HepG2 (cell line): ENCODE results near the gene SLC44A5. TPM values are rescaled to one million over a fixed set of nuclear protein-coding genes. Genes with fewer than 3 reads are reported as not detected.
A peak's percentile ranks its signal among the peaks of the same experiment; 100 is the strongest.

Experiments
- ATAC-seq: fragments of 200-7000 bp; cut with Tn5 transposase; 3 replicates; pipeline ENCODE4 v1.9.1; 2020; ENCODE audit warnings: mild to moderate bottlenecking, moderate library complexity
- BruUV-seq: library from RNA; stranded (reverse); fragments of 400-500 nt; replicated peaks from 2 replicates; lab custom pipeline; 2021; lab: Mats Ljungman, UMichigan
- CTCF ChIA-PET: fragments of 300-600 bp; formaldehyde crosslinking; extraction: SDS; loops from one replicate; lab custom pipeline; 2021; ENCODE audit warnings: low total read pairs, inconsistent platforms, low intra/inter-chr PET ratio; lab: Yijun Ruan, JAX
- POLR2A ChIA-PET: fragments of 350-600 bp; sonication (Branson Sonifier 250); formaldehyde crosslinking; loops from one replicate; lab custom pipeline; 2020; ENCODE audit warnings: antibody characterized with exemption, inconsistent platforms; lab: Yijun Ruan, JAX
- DNase-seq: peaks from one replicate; pipeline ENCODE4 v3.0.0-alpha.2; 2015; ENCODE audit warnings: low spot score
- FAIRE-seq: peaks from 3 replicates; lab custom pipeline; 2011; peaks lifted over from hg19 to GRCh38; lab: Jason Lieb, UNC
- H2AFZ ChIP-seq: one replicate; pipeline ENCODE4 v1.6.1; 2011; ENCODE audit warnings: low read length, inconsistent platforms
- H3K27ac ChIP-seq: fragments of 300-600 bp; 3 replicates; pipeline ENCODE4 v1.8.0; 2011; ENCODE audit warnings: mixed run types, mild to moderate bottlenecking, mixed read lengths, low read length, inconsistent platforms; ENCODE audit not compliant: insufficient read depth; ENCODE audit errors: extremely low read length
- H3K27me3 ChIP-seq, 2 experiments: fragments of 200-600 bp in 1 of 2; 2 replicates in 1 of 2; 3 replicates in 1 of 2; pipeline versions ENCODE4 v1.6.0 to v1.8.0; 2011; ENCODE audit warnings: low read length in 2 of 2, mild to moderate bottlenecking in 2 of 2, moderate library complexity in 2 of 2, inconsistent platforms in 1 of 2; ENCODE audit not compliant: insufficient read depth in 2 of 2, control insufficient read depth in 1 of 2
- H3K36me3 ChIP-seq, 2 experiments: fragments of 200-600 bp in 1 of 2; replicated peaks in 1 of 2; 2 replicates in 1 of 2; 3 replicates in 1 of 2; pipeline versions ENCODE4 v1.5.1 to v1.8.0; 2011; ENCODE audit warnings: low read length in 2 of 2, inconsistent platforms in 1 of 2; ENCODE audit not compliant: insufficient read depth in 2 of 2, control insufficient read depth in 1 of 2
- H3K4me1 ChIP-seq: 2 replicates; pipeline ENCODE4 v1.5.1; 2012; ENCODE audit warnings: low read length, inconsistent platforms; ENCODE audit not compliant: insufficient read depth
- H3K4me2 ChIP-seq: 2 replicates; pipeline ENCODE4 v1.6.0; 2011; ENCODE audit warnings: low read depth, low read length, inconsistent platforms
- H3K4me3 ChIP-seq, 3 experiments: fragments of 200-600 bp in 1 of 3; sonication (generic), shearing (Covaris generic) in 1 of 3; replicated peaks in 1 of 3; 2 replicates each; pipeline ENCODE4 v1.5.1; 2011 to 2016; ENCODE audit warnings: low read length in 3 of 3, inconsistent platforms in 2 of 3, low read depth in 2 of 3, mild to moderate bottlenecking in 2 of 3, control low read depth in 1 of 3, mixed read lengths in 1 of 3; ENCODE audit not compliant: insufficient read depth in 1 of 3
- H3K79me2 ChIP-seq: one replicate; pipeline ENCODE4 v1.6.1; 2011; ENCODE audit warnings: low read length, inconsistent platforms; ENCODE audit not compliant: insufficient read depth
- H3K9ac ChIP-seq: 2 replicates; pipeline ENCODE4 v1.6.0; 2011; ENCODE audit warnings: mild to moderate bottlenecking, low read depth, low read length, inconsistent platforms; ENCODE audit not compliant: insufficient read depth
- H3K9me3 ChIP-seq: 2 replicates; pipeline ENCODE4 v1.5.1; 2012; ENCODE audit warnings: mild to moderate bottlenecking, low read length
- H4K20me1 ChIP-seq: 2 replicates; pipeline ENCODE4 v1.6.0; 2011; ENCODE audit warnings: inconsistent platforms, mild to moderate bottlenecking, low read length, moderate library complexity; ENCODE audit not compliant: insufficient read depth
- ARID2 ChIP-seq: sonication (generic); formaldehyde crosslinking; IDR thresholded peaks from 2 replicates; pipeline ENCODE4 v1.8.1; 2022; ENCODE audit warnings: mild to moderate bottlenecking, missing genetic modification reagents, borderline replicate concordance
- FOXK1 ChIP-seq: sonication (generic); formaldehyde crosslinking; IDR thresholded peaks from 2 replicates; pipeline ENCODE4 v1.4.0; 2020; ENCODE audit warnings: low read depth, missing genetic modification reagents, borderline replicate concordance
- FOXK2 ChIP-seq: fragments of 450-650 bp; IDR thresholded peaks from 2 replicates; pipeline ENCODE4 v1.6.1; 2016
- HNF4G ChIP-seq, 2 experiments: sonication (generic) in 1 of 2; formaldehyde crosslinking in 1 of 2; IDR thresholded peaks; 2 replicates each; pipeline versions ENCODE4 v1.4.0 to v1.6.1; 2011 to 2020; ENCODE audit warnings: borderline replicate concordance in 2 of 2, low read depth in 2 of 2, mild to moderate bottlenecking in 2 of 2, low read length in 1 of 2, missing genetic modification reagents in 1 of 2, moderate library complexity in 1 of 2
- KLF16 ChIP-seq, 2 experiments: sonication (generic) in 1 of 2; formaldehyde crosslinking in 1 of 2; IDR thresholded peaks; 2 replicates each; pipeline versions ENCODE4 v1.6.1 to v1.8.0; 2016 to 2023; ENCODE audit warnings: missing genetic modification reagents in 2 of 2, missing compliant biosample characterization in 1 of 2
- NR2F1 ChIP-seq, 2 experiments: fragments of 450-650 bp in 1 of 2; formaldehyde crosslinking in 1 of 2; IDR thresholded peaks; 2 replicates each; pipeline versions ENCODE4 v1.5.0 to v1.6.1; 2016 to 2020; ENCODE audit warnings: mild to moderate bottlenecking in 1 of 2, missing compliant biosample characterization in 1 of 2, missing genetic modification reagents in 1 of 2, moderate library complexity in 1 of 2
- NR2F6 ChIP-seq, 2 experiments: IDR thresholded peaks; 2 replicates each; pipeline ENCODE4 v1.6.1; 2016; ENCODE audit warnings: antibody characterized with exemption in 1 of 2, mild to moderate bottlenecking in 1 of 2
- SNAI1 ChIP-seq: sonication (generic); formaldehyde crosslinking; IDR thresholded peaks from 2 replicates; pipeline ENCODE4 v1.5.0; 2020; ENCODE audit warnings: mild to moderate bottlenecking, missing genetic modification reagents, borderline replicate concordance
- TOE1 ChIP-seq: sonication (generic); formaldehyde crosslinking; IDR thresholded peaks from 2 replicates; pipeline ENCODE4 v1.4.0; 2020; ENCODE audit warnings: mild to moderate bottlenecking, missing genetic modification reagents
- ZKSCAN1 ChIP-seq: fragments of 150-350 bp; IDR thresholded peaks from 2 replicates; pipeline ENCODE4 v1.6.1; 2014; ENCODE audit warnings: low read length
- ZNF33B ChIP-seq: sonication (generic); formaldehyde crosslinking; IDR thresholded peaks from 2 replicates; pipeline ENCODE4 v1.5.1; 2020; ENCODE audit warnings: mild to moderate bottlenecking, missing genetic modification reagents
- ZNF761 ChIP-seq: sonication (generic); formaldehyde crosslinking; conservative IDR thresholded peaks from 2 replicates; pipeline ENCODE4 v1.4.0; 2020; ENCODE audit warnings: mild to moderate bottlenecking, missing genetic modification reagents
- WGBS: methylation state at CpG from one replicate; pipeline ENCODE4 v1.1.6; 2017; ENCODE audit warnings: low lambda C conversion rate; 5-methylcytosine and 5-hydroxymethylcytosine counted together
- in situ Hi-C: cut with HindIII; loops from 2 replicates; pipeline ENCODE4 v1.10.0; 2017; ENCODE audit warnings: low pct_unique_long_range_greater_than_20kb; ENCODE audit not compliant: extremely low pct_ligation_motif_present
- intact Hi-C: fragments of 100-400 bp; cut with micrococcal nuclease; formaldehyde crosslinking; loops from one replicate; pipeline ENCODE4 v1.10.0; 2022; ENCODE audit not compliant: unreplicated experiment
- polyA plus RNA-seq, 8 experiments: library from polyadenylated mRNA; depleted of rRNA in 3 of 8; stranded (reverse) in 7 of 8; unstranded in 1 of 8; fragments of >200 nt; fragmentation: Illumina TruSeq in 4 of 8; extraction: Trizol in 4 of 8; gene quantifications; 2 replicates each; pipeline versions ENCODE4 v1.2.1 to v1.2.3, GENCODE V29; 2011 to 2016; ENCODE audit warnings: low read depth in 4 of 8, missing spikeins in 1 of 8, mixed read lengths in 1 of 8; ENCODE audit not compliant: insufficient read depth in 1 of 8
- total RNA-seq, 5 experiments: library from RNA; depleted of rRNA; stranded (reverse); fragments of >200 nt; fragmentation: Illumina TruSeq; extraction: Trizol; gene quantifications; 2 replicates each; pipeline ENCODE4 v1.2.3, GENCODE V29; 2016; ENCODE audit warnings: low read depth in 1 of 5
- TF ChIP-seq, protein P1 (sequence below): sonication (generic); formaldehyde crosslinking; IDR thresholded peaks from 2 replicates; pipeline ENCODE4 v1.4.0; 2020; ENCODE audit warnings: missing genetic modification reagents
- TF ChIP-seq, protein P2 (sequence below): sonication (generic); formaldehyde crosslinking; IDR thresholded peaks from 2 replicates; pipeline ENCODE4 v1.4.0; 2020; ENCODE audit warnings: missing genetic modification reagents
- TF ChIP-seq, protein P3 (sequence below): sonication (generic); formaldehyde crosslinking; IDR thresholded peaks from 2 replicates; pipeline ENCODE4 v1.4.0; 2020; ENCODE audit warnings: mild to moderate bottlenecking, missing genetic modification reagents

The SLC44A5 gene
- total and polyA plus RNA-seq, 2 of the 13 experiments (the other 11 are each of a cell fraction or from before 2014, with no cell fraction given): 8.0 to 16.0 TPM

DNA sequence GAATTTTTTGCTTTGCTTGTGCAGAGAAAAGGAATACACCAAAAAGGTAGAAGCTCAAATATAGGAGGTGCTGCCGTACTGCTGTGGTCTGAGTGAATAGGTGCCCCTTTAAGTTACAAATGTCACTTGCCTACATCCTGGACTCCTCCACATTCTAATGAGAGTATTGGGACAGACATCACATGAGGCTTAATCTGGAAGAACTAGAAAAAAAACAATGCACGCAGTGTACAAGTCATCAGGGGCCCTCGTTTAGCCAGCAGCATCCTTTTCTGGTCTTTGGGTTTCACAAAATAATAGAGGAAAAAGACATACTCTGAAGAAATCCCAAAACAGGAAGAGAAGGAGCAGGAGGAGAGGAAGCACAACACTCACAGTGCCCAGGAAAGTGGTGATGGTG, 89.3 kb downstream of the SLC44A5 start (continued):
- TF ChIP-seq HNF4G (IDR thresholded peaks at IDR 0.05; ENCODE audit: borderline replicate concordance, low read depth, low read length) (no peak), HNF4G (CRISPR knock-in tag; IDR thresholded peaks at IDR 0.05; ENCODE audit: borderline replicate concordance, low read depth) (no peak)

DNA sequence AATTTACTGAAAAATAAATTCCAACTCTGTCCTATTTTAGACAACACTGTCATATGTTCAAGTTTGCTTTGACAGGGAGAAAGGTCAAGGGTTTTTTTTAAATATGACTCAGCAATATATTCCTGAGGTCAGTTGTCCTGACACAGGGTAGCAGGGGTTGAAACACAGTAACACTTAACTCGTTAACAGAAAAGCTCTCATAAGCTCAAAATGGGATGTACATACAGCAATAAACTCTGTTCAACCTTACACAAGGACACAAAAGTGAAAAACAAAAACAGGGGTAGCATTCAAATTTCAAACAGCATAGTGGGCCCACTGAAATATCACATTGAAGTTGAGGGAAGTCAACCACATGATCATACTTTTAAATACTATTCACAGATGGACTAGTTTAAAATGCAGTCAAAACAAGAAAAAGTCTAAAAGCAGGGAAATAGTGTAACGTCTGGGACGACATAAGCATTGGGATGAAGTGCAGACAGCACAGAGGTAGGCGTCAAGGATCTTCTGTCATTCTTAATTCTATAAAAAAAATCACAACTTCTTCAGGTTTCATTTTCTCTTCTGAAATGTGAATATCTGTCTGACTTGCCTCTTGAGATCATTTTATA, 89.9 kb downstream of the SLC44A5 start:
- POLR2A ChIA-PET: no interaction called here
- Histone ChIP-seq H3K4me1 (peaks cover 11% of the 10 kb centered on the region), H3K36me3 (no peaks in the 10 kb centered on the region), H3K27me3 (no peaks in the 10 kb centered on the region), H4K20me1 (no peaks in the 10 kb centered on the region), H3K27ac (no peak overlapping the region), H3K4me3 (no peak overlapping the region), H3K9me3 (no peaks in the 10 kb centered on the region), H3K9ac (no peak overlapping the region), H3K79me2 (no peaks in the 10 kb centered on the region), H2AFZ (no peak overlapping the region), H3K4me2 (no peak overlapping the region)
- CTCF ChIA-PET: no interaction called here
- intact Hi-C loops: no loop called here
- 73% methylated on average over 4 of the region's 4 CpGs for WGBS
- BruUV-seq: no TSS peak
- in situ Hi-C loops: no loop called here
- DNase-seq (peak; percentile 3), ATAC-seq (peak; percentile 47; the same call in 2 of the 3 replicates), FAIRE-seq (no peak)
- TF ChIP-seq, protein P1, sequence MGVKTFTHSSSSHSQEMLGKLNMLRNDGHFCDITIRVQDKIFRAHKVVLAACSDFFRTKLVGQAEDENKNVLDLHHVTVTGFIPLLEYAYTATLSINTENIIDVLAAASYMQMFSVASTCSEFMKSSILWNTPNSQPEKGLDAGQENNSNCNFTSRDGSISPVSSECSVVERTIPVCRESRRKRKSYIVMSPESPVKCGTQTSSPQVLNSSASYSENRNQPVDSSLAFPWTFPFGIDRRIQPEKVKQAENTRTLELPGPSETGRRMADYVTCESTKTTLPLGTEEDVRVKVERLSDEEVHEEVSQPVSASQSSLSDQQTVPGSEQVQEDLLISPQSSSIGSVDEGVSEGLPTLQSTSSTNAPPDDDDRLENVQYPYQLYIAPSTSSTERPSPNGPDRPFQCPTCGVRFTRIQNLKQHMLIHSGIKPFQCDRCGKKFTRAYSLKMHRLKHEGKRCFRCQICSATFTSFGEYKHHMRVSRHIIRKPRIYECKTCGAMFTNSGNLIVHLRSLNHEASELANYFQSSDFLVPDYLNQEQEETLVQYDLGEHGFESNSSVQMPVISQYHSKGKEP: no peak
- no peak for TF ChIP-seq ZKSCAN1
- TF ChIP-seq, protein P2, sequence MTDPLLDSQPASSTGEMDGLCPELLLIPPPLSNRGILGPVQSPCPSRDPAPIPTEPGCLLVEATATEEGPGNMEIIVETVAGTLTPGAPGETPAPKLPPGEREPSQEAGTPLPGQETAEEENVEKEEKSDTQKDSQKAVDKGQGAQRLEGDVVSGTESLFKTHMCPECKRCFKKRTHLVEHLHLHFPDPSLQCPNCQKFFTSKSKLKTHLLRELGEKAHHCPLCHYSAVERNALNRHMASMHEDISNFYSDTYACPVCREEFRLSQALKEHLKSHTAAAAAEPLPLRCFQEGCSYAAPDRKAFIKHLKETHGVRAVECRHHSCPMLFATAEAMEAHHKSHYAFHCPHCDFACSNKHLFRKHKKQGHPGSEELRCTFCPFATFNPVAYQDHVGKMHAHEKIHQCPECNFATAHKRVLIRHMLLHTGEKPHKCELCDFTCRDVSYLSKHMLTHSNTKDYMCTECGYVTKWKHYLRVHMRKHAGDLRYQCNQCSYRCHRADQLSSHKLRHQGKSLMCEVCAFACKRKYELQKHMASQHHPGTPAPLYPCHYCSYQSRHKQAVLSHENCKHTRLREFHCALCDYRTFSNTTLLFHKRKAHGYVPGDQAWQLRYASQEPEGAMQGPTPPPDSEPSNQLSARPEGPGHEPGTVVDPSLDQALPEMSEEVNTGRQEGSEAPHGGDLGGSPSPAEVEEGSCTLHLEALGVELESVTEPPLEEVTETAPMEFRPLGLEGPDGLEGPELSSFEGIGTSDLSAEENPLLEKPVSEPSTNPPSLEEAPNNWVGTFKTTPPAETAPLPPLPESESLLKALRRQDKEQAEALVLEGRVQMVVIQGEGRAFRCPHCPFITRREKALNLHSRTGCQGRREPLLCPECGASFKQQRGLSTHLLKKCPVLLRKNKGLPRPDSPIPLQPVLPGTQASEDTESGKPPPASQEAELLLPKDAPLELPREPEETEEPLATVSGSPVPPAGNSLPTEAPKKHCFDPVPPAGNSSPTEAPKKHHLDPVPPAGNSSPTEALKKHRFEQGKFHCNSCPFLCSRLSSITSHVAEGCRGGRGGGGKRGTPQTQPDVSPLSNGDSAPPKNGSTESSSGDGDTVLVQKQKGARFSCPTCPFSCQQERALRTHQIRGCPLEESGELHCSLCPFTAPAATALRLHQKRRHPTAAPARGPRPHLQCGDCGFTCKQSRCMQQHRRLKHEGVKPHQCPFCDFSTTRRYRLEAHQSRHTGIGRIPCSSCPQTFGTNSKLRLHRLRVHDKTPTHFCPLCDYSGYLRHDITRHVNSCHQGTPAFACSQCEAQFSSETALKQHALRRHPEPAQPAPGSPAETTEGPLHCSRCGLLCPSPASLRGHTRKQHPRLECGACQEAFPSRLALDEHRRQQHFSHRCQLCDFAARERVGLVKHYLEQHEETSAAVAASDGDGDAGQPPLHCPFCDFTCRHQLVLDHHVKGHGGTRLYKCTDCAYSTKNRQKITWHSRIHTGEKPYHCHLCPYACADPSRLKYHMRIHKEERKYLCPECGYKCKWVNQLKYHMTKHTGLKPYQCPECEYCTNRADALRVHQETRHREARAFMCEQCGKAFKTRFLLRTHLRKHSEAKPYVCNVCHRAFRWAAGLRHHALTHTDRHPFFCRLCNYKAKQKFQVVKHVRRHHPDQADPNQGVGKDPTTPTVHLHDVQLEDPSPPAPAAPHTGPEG (CRISPR knock-in tag): no peak
- TF ChIP-seq ZNF33B: no peak
- TF ChIP-seq NR2F1 (CRISPR knock-in tag; IDR thresholded peaks at IDR 0.05): 0 out of 4 replicates have a peak, but pooled peaks have one; percentile 18 to 21
- TF ChIP-seq KLF16 (CRISPR knock-in tag; IDR thresholded peaks at IDR 0.05): no peak
- TF ChIP-seq ZNF761 (CRISPR knock-in tag): no peak
- no peak for TF ChIP-seq FOXK1 (CRISPR knock-in tag)
- TF ChIP-seq ARID2 (CRISPR knock-in tag): no peak
- no peak for TF ChIP-seq TOE1 (CRISPR knock-in tag)
- TF ChIP-seq, protein P3, sequence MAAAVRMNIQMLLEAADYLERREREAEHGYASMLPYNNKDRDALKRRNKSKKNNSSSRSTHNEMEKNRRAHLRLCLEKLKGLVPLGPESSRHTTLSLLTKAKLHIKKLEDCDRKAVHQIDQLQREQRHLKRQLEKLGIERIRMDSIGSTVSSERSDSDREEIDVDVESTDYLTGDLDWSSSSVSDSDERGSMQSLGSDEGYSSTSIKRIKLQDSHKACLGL (CRISPR knock-in tag): no peak
- TF ChIP-seq SNAI1: no peak
- TF ChIP-seq NR2F6 (IDR thresholded peaks at IDR 0.05): peak; percentile 52
- no peak for TF ChIP-seq NR2F6 (CRISPR knock-in tag; IDR thresholded peaks at IDR 0.05)
- TF ChIP-seq FOXK2: no peak
